GM12874 (cell line): ENCODE results near the gene TMBIM4.

ENCODE experiments used
- TF ChIP-seq, protein P1 (sequence below): IDR thresholded peaks from 2 replicates; pipeline ENCODE4 v1.5.1; 2011; ENCODE audit warnings: low read depth, mild to moderate bottlenecking, control low read depth, low read length, moderate library complexity; ENCODE audit not compliant: insufficient read depth

TMBIM4 gene

DNA sequence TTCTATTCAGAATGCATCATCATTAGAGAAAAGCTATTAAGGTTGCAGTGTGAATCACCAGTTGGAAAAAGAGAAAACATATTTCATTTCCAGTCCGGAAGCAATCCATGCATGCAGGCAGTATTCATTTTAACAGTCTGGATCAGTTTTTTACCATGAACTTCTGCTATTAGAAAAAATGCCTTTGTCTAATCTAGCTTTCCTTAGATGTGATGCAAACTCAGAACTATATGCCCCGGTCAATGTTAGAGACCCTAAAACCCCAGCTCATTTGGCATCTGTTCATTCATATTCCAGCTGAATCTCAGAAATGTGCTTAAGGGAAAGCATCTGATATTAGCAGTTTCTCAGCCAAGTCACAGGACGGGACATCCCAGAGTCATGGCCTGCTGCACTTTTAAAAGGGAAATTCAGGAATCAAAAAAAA, 27.7 kb upstream of the TMBIM4 start:
- TF ChIP-seq, protein P1, sequence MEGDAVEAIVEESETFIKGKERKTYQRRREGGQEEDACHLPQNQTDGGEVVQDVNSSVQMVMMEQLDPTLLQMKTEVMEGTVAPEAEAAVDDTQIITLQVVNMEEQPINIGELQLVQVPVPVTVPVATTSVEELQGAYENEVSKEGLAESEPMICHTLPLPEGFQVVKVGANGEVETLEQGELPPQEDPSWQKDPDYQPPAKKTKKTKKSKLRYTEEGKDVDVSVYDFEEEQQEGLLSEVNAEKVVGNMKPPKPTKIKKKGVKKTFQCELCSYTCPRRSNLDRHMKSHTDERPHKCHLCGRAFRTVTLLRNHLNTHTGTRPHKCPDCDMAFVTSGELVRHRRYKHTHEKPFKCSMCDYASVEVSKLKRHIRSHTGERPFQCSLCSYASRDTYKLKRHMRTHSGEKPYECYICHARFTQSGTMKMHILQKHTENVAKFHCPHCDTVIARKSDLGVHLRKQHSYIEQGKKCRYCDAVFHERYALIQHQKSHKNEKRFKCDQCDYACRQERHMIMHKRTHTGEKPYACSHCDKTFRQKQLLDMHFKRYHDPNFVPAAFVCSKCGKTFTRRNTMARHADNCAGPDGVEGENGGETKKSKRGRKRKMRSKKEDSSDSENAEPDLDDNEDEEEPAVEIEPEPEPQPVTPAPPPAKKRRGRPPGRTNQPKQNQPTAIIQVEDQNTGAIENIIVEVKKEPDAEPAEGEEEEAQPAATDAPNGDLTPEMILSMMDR = no peak

DNA sequence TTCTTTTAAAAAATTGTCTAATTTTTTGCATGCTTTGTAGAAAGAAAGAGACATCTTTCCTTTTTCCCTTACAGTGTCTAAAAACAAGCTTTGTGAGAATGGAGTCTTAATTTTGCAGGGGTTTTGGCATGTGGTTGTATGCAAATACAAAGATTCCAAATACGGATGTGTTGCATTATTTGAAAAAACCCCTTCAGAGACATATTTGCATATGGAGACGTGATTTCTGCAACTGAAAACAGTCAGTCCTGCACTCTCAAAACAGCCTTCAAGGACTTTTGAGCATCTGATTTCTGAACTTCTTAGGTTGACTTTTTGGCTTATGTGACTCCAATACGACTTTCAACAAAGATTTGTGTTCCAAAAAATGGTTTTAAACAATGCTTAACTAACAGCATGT, 27.0 kb upstream of the TMBIM4 start:
- TF ChIP-seq, protein P1 = no peak

DNA sequence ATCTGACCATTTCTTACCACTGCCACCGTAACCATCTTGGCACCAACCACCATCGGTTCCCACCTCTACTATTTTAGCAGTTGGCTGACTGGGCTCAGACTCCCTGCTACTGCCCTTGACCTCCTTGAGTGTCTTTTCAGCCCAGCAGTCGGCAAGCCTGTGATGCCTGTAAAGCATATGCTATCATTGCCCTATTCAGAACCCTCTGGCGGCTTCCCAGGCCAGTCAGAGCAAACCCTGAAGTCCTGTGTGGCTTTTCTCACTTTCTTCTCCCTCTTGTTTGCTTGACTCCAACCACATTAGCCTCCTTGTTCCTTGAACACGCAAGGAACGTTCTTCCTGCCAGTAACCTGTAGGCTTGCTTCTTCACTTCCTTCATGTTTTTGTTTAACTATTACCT, 25.4 kb upstream of the TMBIM4 start:
- TF ChIP-seq, protein P1 = no peak

DNA sequence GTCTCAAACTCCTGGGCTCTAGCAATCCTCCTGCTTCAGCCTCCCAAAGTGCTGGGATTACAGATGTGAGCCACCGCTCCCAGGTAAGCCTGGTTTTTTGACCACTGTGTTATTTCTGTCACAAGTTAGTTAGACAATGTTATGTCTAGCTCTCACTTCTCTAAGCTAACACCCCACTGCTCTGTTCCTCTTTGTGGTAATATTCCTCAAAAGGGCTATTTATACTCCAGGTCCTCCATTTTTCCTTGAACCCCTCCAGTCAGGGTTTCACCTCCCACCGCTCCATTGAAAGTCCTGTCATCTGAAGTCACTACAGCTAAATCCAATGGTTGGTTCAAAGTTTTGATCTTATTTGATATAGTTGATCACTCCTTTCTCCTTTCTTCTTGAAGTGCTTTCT, 24.3 kb upstream of the TMBIM4 start:
- TF ChIP-seq, protein P1 = no peak

DNA sequence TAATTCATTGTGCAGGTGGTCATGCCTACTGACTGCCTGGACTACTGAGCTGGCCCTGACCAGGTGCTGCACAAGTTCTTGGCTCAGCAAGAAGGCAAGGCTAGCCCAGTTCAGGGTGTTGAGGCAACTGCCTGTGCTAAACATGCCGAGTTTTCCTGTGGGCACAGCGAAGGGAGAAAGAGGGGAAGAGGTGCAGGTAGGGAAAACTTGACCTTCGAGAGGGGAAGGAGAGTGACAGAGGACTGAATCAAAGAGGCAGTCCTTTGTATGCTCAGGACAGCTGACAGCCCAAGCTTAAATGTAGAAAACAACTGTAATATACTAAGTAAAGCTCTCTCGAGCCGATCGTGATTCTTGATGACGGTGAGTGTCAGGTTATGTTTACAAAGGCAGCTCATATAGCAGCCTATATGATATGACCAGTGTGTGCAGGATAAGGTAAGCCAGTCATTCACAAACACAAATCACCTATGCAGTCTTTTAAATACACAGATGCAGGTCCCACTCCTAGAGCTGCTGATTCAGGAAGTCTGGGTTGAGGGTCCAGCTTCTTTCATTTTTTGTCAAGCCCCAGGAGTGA, 21.8 kb upstream of the TMBIM4 start:
- TF ChIP-seq, protein P1 = no peak

DNA sequence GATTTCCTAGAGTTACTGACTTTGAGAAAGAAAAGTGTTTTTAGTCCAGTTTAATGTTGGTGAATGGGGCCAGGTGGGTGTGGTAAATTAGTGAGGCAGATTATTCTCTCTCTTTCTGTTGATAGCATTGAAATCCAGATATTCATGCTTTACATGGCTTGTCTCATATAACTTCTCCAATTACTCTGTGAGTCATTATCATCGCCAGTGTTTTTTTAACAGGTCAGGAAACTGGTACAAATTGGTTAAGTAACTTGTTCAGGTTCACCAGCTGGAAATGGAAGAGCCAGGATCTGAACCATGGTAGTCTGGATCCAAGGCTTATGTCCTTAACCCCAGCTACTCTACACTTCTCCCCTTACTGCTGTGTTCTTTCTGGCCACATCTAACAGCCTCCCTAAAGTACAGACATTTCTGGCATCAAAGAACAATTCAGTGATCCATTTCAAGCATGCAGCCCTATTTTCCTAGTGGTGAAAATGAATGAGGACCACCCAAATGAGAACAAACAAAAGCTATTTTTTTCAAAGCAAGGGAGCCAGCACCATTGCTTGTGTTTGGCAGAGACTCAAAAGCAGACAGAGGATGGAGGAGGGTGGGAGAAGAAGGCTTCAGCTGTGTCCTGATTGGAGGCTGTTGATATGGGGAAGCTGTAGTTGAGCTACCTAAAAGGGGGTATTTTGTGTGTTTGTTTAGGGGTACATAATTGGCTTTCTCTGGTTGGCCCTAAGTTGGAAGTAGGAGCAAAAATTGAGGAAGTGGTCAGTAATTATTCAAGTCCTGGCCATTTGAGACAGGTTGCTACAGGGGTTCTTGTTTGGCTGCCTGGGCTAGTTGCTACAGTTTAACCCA, 20.9 kb upstream of the TMBIM4 start:
- TF ChIP-seq, protein P1 = no peak

DNA sequence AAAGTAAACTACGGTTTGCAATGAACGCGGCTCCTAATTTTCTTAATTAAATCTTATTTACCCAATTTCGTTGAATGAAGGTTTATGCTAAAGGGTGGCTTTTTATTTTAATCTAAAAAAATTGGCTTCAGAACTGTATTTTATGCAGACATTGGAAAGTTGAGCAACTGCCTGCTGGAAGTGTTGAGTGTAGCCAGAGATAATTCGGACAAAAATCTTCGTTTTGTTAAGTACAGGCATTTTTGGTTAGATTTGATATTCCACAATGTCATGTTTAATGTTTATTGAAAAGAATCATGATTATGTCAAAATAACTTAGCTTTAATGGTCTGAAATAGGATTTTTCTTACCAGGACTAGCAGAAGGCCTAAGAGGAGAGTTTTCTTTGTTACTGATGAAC, 20.1 kb upstream of the TMBIM4 start:
- TF ChIP-seq, protein P1 = no peak
